Pons (tissue), 1 donor: ENCODE measurements around the gene SFN.
"Not testable (repeated sequence)": the region's sequence is repeated elsewhere in the genome, so short reads cannot be mapped to it uniquely, and the experiment has no call there.

Source experiments
- DNase-seq: peaks from one replicate; pipeline ENCODE4 v3.0.0-alpha.2; 2016; ENCODE audit warnings: low spot score

Gene SFN

DNA sequence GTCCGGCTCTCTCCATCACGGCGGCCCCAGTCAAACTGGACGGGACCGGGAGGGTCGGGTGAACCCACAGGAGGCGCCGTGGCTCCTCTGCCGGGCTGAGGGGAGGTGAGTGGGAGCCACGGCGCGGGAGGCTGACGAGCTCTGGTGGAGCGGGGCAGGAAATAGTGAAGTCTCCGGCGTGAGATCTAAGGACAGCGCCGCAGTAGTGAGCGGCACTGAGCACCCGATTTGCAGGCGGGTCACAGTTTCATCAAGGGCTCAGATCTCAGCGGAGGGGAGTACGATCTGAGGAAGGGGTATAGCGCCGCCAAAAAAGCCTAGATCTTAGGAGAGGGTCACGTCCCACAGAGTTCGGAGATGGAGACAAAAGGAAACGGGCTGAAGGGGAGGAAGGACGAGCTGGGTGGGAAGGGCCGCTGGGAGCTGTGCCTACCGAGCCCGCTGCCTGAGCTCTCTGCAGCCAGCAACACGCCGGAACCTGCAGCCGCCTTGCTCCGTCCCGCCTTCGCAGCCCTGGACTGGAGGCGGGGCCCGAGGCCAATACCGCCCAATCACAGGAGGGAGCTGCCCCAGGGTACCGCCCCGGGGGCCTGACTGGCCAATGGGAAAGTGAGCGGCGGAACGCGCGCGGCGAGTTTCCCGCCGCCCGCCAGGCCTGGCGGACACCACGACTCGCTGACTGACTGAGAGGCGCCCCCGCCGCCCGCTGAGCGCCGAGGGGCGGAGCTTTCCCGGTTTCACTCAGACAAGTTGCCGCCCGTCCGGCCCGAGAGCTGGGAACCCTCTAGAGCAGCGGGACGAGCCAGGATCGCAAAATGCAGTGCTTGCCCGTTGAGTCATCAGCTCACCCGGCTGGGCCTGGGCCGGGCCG, 1.9 kb downstream of the SFN start:
- DNase-seq: peak; percentile 96

DNA sequence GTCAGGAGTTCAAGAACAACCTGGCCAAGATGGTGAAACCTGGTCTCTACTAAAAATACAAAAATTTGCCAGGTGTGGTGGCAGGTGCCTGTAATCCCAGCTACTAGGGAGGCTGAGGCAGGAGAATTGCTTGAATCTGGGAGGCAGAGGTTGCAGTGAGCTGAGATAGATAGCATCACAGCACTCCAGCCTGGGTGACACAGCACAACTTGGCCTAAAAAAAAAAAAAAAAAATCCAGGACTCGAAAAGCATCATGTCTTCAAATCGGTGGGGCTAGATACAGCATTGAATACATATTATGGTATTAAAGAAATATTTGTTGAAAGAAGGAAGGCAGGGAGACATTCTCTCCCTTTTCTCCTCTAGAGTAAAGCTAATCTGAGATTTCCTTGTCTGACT, 10.1 kb downstream of the SFN start:
- not testable (repeated sequence) for DNase-seq

DNA sequence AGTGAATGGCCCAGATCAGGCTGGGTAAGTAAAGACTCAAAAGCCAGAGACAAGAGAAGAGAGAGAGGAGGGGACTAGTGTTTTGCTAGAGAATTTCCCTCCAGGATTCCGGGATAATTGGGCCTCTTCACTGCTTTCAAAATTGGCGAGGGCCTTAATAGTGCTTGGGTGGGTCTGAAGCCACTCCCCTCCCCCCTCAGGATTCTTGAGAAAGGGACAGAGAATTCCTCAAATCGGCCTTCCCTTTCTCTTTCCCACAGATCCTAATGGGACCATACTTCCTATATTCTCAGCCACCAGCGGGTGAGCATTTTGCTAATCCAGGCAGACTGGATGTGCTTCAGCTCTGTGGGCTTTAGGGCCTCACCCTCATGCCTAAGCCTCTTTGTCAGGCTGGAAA, 11.9 kb downstream of the SFN start:
- DNase-seq: no peak

DNA sequence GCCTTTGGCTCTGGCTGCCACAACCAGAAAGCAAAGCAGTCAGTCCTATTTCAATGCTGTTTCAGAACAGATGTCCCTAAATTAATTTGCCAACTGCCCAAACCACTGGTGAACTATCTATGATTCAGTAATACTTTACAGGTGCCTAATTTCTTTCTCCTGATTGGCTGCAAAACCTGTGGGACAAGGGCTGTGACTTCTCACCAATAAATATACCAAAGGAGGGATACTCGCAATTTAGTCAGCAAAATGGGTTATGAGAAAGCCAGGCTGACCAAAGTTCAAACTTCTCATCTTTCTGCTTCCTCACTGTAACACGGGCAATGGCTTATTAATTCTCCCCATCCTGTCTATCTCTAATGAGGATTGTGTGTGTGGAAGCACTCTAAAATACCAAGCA, 14.4 kb downstream of the SFN start:
- DNase-seq: no peak

DNA sequence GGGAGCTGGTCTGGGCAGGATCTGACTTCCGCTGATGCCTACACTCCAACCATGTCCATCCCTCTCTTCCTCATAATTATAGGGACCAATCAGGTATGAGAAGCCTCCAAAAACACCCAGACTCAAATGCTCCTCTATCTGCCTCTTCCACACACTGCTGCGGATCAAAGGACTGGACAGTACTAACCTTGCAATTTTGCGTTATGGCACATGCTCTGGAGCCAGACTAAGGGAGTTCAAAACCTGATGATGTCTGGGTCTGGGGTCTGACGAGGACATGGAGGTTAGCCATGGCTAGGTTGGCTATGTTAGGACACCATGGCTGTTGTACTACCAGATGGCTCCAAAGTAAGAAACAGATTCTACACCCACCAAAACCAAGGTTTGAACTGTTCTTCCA, 16.8 kb downstream of the SFN start:
- DNase-seq: no peak

DNA sequence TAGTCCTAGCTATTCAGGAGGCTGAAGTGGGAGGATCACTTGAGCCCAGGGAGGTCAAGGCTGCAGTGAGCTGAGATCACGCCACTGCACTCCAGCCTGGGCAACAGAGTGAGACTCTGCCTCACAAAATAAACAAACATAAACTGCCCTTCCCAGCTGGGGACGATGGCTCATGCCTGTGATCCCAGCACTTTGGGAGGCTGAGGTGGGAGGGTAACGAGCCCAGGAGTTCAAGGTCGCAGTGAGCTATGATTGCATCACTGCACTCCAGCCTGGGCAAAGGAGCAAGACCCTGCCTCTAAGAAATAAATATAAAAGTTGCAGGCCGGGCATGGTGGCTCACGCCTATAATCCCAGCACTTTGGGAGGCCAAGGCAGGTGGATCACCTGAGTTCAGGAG, 18.7 kb downstream of the SFN start:
- DNase-seq: not testable (repeated sequence)

DNA sequence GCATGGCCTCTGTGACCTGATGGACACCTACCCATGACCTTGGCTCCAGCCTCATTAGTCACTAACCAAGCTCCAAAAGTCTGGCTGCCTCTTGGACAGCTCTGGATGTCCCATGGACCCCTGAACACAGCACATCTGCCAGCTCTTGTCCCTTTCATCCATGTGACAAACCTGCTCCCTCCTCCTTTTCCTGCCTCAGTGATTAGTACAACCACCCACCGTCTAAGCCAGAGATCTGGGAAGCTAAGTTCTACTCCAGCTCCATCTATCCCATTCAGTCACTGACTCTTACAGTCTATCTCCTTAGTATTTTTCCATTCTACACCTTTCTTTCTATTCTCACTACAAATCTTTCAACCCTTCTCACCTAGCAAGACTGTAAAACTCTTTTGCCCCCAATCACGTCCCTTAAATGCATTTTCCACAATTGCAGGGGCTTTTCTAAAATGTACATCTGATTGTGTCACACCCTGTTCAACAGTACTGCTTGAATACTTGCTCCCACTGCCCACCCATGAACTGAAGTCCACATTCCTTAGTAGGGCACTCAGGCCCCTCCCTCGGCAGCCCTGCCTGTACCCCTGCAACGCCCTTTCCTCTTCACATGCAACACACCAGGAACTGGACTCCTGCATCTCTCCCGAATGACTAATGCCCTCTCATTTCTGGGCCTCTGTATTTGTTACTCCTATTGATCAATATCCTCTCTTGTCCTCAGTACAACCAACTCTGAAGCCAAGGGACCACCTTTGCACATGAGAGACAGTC, 19.9 kb downstream of the SFN start:
- DNase-seq: no peak

DNA sequence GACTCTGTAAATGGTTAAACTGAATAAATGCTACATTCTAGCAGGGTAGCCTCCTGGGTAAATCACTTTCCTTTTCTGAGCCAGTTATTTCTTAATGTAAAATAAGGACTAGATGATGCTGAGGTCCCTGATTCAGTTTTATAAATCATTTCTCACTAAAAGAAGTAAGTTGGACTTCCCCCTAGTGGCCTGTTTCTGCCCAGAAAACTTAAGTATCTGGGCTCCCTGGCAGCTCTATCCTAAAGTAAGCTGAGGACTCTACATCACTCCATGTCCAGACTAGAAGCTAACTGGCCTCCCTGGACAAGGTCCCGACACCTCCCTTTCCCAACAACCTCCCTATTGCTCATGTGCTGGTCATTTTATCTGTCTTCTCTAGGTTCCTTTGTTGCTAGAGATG, 24.2 kb downstream of the SFN start:
- DNase-seq: no peak

DNA sequence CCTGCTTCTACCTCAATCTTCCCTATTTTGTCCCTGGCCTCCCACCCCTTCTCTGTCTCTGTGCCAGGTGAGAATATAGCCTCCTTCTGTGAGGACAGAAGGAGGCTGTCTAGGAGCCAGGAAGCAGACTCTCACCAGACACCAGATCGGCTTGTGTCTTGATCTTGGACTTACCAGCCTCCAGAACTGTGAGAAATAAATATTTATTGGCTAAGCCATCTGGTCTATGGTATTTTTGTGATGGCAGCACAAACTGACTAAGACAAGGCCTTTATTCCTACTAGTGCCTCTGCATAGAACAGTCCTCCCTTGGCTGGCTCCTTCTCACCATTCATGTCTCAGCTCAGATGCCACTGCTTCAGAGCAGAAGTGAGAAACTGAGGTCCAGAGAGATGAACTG, 25.3 kb downstream of the SFN start:
- no peak for DNase-seq

DNA sequence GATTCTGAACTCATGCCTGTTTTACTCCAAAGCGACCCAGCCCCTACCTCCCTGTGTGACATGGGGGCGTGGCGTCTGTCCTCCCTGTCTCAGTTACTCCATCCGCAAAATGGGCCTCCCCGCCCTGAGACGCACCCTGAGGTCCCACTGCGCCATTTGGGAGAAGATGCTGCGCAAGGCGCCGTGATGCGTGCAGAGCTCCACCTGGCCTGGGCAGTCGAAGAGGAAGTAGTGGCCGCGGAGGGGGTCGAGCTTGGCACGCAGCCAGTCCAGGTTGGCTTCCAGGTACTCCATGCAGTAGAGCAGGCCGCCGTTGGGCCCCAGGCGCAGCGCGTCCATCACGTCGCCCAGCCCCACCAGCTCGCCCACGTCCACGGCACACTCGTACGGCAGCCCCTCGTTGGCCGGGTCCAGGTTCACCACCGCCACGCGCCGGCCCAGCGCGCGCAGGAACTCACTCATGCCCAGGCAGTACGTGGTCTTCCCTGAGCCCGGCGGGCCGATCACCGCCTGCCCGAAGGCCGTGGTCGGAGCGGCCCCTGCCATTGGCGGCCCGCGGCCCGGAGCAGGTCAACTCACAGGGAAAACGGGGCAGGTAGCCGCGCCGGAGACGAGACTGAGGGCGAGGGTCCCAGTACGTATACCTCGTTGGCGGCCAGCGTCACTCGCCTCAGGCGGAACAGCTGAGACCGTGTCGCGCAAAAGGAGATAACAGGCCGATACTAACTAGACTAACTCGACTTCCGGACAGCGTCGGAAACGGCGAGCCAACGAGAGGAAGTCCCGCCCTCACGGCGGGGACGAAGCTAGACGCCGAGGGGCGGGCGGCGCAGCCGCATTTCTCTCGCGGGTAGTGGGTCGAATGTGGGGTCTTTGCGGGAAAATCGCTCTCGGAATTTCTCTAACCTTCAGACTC, 26.9 kb downstream of the SFN start, which contains the start of gene GPN2:
Gene GPN2, minus strand, starts transcription at position 733 of the 916 bp plus-strand sequence. Its CDS starts 187 bp downstream, at position 546.
- peak; percentile 80 for DNase-seq

DNA sequence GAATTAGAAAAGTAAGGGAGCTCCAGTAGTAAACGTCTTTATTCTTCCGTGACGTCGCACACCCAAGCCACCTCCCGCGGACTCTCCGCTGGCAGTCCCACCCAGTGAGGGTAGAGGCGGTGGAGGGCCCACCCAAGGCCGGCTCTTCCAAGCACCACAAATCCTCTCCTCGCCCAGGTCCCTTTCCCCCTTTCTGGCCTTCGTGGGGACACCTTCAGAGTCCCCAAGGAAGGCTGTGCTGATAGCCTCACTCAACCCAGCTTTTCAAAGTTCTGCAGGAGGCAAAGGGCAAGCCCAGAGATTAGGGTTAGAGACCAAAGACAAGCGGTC, 27.5 kb downstream of the SFN start:
- no peak for DNase-seq

DNA sequence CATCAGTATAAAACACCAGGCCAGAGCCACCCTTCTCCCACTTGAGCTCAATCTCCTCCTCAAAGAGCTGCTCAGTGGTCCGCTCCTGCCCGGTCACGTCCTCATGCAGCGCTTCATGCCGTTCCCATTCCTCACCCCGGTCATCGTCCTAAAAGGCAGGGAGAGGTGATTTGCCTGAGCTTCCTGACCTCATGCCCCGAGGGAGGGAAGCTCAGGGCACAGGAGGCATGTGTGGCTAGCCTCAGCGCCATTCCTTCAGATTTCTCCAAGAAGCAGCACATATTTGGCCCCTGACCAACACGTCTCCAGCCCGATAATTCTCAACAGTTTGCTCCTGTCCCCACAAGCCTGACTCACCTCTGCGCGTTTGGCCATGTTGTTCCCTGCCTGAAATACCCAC, 31.3 kb downstream of the SFN start:
- no peak for DNase-seq

DNA sequence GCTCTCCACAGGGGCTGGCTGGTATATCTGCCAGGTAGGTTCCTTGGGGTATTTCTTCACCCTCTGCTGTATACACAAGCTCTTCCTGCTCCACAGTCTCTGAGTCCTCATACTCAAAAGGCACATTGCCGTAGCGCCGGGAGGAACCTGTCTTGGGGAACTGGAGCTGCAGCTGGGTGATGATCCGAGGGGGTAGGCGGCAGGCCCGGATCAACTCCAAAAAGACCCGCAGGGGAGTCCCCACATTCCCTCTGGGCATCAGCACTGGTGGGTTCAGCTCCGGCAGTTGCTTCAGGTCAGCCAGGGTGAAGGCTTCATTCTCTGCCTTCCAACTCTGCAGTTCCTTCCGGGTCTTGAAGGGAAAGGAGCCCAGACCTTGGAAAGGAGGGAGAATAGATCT, 34.4 kb downstream of the SFN start:
- no peak for DNase-seq

DNA sequence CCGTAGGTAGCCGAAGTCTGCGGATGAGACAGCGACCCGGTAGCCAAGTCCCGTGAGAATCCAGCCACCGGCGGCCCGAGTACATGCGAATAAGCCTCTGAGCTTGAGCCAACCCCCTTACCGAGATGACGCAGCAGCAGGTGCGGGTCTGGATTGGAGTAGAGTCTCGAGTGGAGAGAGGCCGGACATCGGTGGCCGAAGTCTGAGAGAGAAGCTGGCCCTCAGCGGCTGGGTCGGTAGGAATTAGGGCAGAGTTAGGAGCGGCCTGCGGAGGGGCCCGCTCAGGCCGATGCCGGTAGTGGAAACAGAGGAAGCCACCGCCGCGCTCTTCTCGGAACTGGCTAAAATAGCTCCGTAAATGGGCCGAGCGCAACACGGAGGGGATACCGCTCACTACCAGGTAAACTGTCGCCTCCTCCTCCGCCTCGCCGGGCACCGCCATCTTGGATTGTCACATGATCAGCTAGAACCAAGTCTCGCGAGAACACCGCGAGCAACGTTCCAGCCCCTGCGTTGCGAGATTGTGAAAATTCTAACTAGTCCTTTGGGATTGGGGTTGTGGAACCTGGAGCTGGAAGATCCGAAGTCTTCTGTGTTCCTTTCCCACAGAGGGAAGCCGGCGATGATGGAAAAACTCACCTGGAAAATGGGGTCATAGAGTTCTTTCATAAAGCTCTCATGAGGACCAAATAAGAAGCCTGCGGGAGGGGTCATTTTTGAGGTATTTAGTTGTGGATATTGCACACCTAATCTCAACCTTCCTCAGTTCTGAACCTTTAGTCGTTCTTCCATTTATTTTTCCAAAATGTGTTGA, 37.3 kb downstream of the SFN start, which contains the start of gene GPATCH3:
Gene GPATCH3, minus strand, starts transcription at position 467 of the 814 bp plus-strand sequence. Its CDS starts 25 bp downstream, at position 442.
- DNase-seq: peak; percentile 85

DNA sequence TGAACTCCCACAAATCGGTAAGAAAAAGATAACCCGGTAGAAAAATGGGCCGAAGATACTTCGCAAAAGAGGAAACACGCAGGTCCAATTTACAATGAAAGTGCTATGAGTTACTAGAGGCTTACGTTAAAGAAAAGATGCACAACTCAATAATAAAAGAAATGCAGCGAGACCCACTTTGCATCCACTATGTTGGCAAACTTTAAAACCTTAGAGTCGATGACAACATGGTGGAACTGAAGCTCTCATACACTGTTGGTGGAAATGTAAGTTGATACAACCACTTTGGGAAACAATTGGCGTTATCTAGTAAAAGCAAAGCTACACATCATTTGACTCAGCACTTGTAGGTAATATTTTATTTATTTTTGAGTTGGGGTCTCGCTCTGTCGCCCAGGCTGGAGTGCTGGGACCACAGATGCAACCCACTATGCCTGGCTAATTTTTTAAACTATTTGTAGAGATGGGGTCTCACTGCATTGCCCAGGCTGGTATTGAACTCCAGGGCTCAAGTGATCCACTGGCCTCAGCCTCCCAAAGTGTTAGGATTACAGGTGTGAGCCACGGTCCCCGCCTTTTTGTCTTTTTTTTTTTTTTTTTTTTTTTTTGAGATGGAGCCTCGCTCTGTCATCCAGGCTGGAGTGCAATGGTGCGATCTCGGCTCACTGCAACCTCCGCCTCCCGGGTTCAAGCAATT, 38.0 kb downstream of the SFN start:
- no peak for DNase-seq

DNA sequence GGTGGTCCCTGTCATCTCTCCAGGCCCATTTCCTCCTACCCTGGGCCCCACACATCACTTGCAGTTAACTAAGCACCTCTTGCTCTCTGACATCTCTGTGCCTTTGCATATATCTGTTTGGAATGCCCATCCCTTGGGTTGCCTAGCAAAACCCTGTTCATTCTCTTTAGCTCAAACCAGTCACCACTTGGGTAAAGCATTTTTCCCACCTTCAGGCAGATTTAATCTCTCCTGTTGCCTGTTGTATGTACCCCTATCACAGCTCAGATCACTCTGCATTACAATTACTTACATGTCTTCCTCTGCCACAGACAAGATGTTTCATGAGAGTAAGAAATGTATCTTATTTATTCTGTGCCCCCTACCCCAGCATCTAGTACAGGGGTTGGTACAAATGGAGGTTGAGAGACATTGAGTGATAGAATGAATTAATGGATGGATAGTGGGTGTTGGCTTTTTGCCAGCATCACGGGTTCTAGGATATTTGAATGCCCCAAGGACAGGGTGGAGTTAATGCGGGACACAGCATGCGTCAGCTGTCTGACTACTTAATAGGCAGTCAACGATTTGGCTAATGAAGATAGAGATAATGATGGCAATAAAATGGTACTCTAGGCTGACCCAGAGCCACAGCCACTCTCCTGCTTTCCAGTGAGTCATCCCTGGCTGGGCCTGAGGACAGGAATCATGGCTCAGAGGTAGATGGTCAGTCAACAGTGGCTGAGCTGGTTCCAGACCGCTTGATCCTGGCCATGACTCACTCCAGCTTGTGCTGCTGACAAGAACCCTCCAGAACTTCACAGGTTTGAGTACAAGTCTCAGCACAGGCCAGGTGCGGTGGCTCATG, 44.3 kb downstream of the SFN start:
- no peak for DNase-seq

DNA sequence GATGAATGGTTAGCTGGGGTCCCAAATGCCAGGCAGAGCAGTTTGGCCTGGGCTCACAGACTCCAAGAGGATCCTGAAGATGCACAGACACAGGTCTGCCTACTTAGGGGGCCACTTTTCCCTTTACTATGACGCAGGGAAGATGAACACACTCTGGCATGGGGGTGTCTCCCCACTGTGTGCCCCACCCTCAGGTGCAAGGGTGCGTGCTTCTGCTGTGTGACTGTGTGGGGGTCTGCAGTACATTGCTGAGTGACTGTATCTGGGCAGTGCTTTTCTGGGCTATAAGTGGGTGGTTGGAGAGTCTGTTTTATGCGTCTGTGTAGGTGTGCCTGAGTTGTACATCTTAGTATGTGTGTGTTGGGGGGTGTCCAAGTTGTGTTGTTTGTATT, 47.0 kb downstream of the SFN start:
- no peak for DNase-seq

DNA sequence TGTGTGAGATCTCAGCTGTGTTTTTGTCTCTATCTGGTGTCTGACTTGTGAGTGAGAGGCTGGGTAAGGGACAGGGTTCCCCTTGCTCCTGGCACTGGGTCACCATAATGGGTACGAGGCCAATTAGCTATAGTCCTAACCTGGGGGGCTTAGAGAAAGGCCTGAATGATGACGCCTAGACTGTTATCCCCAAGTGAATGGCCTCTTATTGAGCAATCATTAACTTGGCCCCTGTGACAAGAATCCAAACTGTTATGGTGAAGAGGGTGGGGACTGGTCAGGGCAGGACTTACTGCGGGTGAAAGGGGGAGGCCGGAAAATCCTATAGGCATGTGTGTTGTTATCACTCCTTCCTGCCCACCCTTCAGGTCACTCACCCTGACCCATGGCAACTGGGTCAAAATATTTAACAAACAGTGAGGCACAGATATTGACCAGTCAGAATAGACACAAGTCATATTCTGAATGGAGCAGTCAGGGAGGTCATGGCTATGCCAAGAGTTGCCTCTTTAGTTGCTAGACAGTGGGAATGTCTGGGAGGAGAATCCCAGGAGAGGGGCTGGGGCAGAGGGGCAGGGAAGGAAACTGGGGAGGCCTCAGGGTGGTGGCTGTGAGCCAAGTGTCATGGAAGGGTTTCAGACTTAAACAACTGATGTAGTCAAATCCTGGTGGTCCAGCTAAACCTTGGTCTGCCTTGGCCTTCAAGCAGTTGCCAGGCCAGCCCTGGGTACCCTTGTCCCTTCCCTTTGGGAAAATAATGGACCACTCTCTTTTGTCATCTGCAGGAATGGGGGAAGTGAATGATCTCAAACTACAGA, 47.6 kb downstream of the SFN start:
- DNase-seq: no peak
